Inflammatory macrophage treated with lipopolysaccharide for 4 hours (primary cell): Measurements from ENCODE around the gene AP4M1.

Experiments used
- DNase-seq: peaks from one replicate; pipeline ENCODE4 v3.0.0-alpha.2; 2020

AP4M1 gene, protein sequence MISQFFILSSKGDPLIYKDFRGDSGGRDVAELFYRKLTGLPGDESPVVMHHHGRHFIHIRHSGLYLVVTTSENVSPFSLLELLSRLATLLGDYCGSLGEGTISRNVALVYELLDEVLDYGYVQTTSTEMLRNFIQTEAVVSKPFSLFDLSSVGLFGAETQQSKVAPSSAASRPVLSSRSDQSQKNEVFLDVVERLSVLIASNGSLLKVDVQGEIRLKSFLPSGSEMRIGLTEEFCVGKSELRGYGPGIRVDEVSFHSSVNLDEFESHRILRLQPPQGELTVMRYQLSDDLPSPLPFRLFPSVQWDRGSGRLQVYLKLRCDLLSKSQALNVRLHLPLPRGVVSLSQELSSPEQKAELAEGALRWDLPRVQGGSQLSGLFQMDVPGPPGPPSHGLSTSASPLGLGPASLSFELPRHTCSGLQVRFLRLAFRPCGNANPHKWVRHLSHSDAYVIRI

DNA sequence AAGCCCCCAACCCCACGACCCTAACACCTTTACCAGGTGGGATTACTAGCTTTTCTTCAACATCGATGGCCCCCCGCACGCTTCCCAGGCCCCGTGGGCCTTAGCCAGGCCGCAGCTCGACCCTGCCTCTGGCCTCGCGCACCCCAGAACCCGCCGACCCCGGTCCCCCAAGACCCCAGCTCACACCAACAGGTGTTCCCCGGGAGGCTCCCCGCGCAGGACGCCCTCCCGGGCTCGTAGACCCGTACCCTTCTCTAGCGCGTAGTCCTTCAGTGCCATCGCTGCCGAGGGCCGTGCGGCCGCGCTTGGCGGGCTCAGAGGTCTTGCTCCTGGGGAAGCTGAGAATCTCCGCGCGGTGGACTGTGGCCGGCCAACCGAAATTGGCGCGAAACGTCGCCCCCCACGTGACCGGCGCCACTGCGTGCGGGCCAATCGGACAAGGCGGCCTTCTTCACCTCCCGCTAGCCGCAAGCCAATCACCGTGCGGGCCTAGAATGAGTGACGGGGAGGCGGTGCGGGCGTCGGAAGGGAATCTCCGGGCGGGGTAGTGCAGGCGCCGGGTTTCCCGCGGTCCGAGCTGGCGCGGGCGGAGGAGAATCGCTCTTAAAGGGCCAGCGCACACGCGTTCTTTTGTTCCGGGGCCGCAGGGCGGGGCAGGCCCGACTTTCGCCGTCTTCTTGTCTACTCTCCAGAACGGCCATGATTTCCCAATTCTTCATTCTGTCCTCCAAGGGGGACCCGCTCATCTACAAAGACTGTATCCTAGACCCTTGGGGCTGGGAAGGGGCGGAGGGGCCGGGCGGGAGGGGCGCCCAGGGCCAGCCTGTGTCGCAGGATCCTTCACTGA is at the start of gene AP4M1, which contains the start of gene MCM7:
AP4M1 (plus strand) TSS at position 628 of the 847 bp plus-strand sequence; CDS start at position 700, 72 bp downstream.
MCM7 (minus strand) TSS at position 382 of the 847 bp plus-strand sequence; CDS start at position 279, 103 bp downstream.
- DNase-seq, result peak; percentile 99

DNA sequence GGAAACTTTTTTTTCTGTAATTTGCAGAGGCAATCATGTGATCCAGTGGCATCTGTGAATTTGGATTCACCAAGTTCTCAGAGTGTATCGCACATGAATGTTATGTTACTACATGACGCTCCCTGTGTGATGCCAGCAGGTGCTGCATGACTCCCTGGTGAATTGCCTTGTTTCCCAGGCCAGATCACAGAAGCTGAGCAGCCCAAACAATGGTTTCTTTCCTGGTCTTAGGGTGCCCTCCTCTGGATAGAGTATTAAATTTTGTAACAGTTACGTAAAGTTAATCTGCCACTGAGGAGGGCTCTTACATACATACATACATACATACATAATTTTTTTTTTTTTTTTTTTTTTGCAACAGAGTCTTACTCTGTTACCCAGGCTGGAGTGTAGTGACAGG is 48.2 kb upstream of the AP4M1 start:
- peak; percentile 61 for DNase-seq

DNA sequence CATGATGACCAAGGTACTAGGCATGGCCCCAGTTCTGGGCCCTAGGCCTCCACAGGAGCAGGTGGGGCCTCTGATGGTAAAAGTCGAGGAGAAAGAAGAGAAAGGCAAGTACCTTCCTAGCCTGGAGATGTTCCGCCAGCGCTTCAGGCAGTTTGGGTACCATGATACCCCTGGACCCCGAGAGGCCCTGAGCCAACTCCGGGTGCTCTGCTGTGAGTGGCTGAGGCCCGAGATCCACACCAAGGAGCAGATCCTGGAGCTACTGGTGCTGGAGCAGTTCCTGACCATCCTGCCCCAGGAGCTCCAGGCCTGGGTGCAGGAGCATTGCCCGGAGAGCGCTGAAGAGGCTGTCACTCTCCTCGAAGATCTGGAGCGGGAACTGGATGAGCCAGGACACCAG is 44.4 kb upstream of the AP4M1 start:
- no peak for DNase-seq

DNA sequence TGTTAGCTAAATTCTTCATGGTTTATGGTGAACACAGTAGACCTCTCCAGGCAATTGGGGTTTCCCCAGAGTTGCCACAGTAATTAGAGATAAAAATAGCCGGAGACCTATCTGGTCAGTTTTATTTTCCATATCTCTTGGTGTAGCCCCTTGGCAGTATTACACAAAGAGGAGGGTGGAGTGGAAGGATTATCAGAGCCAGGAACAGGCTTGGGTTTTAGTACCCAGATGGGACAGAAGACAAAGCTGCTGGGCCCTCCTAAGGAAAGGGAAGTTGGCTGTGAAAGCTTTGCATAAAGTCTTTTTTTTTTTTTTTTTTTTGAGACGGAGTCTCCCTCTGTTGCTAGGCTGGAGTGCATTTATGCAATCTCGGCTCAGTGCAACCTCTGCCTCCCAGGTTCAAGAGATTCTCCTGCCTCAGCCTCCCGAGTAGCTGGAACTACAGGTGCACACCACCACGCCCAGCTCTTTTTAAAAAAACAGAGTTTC is 42.1 kb upstream of the AP4M1 start:
- DNase-seq, result peak; percentile 2

DNA sequence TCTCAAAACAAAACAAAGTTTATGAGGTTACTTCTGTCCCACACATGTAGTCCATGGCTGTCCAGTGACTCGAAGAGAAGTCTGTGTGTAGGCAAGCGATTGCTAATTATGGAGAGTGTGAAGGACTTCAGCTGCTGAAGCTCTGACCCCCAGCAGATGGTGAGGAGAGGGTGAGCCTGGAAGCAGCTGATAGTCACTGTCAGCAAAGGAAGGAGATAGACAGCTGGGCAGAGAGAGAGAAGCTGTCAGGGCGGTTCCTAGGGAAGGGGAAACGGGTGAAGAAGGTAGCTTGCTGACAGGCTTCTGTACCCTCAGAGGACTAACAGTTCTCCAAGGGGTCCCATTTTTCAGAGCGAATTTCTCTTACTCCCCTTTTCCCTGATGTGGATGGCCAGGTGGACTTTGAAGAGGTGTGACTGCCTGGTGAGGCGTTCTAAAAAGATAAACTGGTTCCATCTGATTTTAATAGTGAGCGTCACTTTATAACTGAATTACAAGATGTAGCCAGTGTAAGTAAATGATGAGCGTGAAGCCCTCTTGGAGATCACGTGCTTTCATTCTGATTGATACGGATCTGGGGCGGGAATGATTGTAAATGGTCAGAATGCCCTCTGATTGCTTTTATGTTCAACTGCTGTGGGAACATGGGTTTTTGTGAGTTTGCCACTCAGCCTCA is 39.8 kb upstream of the AP4M1 start:
- DNase-seq, result no peak

DNA sequence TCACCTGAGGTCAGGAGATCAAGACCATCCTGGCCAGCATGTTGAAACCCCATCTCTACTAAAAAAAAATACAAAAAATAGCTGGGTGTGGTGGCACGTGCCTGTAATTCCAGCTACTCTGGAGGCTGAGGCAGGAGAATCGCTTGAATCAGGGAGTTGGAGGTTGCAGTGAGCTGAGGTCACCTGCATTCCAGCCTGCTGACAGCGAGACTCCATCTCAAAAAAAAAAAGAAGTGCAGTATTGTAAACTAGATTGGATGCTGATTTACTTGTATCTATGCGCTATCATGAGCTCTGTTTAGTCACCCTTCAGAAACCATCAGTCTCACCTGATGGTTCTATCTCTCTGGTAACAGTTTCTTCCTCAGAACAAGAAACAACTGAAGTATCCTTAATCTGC is 38.1 kb upstream of the AP4M1 start:
- no peak for DNase-seq

DNA sequence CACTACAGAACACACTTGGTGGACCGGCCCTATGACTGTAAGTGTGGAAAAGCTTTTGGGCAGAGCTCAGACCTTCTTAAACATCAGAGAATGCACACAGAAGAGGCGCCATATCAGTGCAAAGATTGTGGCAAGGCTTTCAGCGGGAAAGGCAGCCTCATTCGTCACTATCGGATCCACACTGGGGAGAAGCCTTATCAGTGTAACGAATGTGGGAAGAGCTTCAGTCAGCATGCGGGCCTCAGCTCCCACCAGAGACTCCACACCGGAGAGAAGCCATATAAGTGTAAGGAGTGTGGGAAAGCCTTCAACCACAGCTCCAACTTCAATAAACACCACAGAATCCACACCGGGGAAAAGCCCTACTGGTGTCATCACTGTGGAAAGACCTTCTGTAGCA is 37.3 kb upstream of the AP4M1 start:
- DNase-seq, result no peak

DNA sequence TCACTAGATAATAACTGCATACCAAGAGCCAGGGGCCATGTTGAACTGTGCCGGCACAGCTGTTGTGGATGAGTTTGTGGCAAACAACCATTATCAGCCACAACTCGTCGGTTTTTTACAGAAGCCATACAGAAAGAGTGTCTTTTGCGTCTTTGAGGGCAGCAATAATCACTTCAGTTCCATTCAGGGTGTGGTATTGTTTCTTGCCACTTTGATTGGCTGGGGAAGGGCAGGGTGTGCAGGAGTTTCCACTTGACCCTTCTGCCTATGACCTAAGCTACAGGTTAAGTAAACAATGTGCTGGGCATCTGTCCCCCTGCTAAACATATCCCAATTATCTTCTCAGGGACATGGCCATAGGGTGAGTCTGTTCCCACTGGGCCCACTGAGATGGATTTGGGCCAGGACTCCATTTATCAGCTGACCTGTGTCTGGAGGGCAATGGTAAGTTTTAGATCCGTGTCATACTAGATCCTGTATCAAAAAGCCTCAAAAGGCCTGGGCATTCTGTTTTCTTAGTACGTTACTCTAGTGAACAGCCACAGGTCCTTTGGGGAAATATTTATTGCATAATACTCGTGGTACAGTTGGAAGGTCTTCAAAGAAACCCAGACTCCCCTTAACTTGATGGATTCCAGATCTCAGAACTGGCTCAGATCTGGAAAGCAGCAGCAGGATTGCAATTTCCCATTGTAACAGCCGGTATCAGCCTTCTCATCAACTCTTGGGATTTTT is 35.8 kb upstream of the AP4M1 start:
- no peak for DNase-seq

DNA sequence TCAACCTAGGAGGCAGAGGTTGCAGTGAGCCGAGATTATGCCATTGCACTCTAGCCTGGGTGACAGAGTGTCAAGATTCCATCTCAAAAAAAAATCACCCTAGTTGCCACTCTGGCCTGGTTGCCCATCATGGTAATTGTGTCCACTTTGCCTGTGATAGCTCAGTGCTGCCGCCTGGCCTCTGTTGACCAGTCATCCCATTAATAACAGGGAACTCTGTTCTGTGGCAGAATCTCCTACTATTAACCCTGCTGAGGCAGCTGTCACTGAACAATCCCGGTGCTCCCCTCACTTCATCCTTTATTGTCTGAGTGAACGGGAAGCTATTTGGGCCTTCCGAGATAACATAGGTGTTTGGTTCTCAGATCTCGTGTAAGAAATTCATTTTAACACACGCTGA is 34.5 kb upstream of the AP4M1 start:
- DNase-seq, result no peak

DNA sequence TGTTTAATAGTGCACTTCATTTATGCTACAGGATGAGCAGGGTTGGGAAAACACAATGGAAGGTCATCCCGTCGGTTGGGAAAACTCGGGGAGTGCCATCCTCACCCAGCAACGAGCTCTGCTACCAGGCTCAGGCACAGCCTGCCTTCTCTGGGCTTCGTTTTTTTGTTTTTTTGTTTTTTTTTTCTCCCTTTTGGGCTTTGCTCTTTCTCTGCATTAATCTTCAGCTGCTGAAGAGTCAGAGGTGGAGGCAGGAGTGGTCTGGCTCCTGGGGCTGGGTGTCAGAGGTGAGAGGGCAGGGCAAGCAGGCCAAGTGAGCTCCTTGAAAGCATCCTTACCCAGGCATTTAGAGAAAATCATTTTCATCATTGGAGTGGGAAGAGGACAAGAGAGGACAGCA is 31.5 kb upstream of the AP4M1 start:
- no peak for DNase-seq

DNA sequence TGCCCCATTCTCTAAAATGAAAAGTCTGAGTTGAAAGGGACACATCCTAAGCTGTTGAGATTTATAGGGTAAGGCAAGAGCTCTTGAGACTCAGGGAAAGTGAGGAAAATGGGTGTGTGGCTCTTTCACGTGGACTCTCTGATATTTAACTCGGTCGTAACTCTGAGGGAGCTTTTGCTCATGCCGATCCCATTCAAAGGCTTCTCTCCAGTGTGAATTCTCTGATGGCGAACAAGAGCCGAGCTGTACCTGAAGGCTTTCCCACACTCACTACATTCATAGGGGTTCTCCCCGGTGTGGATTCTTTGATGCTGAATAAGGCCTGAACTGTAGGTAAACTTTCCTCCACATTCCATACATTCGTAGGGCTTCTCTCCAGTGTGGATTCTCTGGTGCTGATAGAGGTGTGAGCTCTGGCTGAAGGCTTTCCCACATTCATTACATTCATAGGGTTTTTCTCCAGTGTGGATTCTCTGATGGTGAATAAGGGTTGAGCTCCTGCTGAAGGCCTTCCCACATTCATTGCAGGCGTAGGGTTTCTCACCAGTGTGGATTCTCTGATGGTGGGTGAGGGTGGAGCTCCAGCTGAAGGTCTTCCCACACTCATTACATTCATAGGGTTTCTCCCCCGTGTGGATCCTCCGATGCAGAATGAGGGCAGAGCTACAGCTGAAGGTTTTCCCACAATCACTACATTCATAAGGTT is 30.3 kb upstream of the AP4M1 start:
- DNase-seq, result no peak

DNA sequence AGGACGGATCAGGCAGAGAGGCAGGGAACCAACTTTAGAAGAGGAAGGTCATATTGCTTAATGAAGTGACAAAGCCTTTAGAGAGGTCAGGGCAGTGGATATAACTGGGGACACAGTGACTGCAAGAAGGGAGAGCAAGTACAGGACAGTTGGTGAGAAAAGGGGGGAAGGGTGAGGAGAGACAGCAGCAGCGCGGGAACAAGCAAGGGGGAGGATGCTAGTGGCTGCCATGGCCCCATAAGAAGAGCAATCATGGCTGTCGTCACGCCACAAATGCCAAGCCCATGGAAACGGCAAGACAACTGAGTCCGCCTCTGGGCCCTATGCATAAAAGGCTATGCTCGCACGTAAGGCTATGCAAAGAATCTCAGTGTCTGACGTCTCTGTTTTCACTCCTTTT is 29.0 kb upstream of the AP4M1 start:
- no peak for DNase-seq

DNA sequence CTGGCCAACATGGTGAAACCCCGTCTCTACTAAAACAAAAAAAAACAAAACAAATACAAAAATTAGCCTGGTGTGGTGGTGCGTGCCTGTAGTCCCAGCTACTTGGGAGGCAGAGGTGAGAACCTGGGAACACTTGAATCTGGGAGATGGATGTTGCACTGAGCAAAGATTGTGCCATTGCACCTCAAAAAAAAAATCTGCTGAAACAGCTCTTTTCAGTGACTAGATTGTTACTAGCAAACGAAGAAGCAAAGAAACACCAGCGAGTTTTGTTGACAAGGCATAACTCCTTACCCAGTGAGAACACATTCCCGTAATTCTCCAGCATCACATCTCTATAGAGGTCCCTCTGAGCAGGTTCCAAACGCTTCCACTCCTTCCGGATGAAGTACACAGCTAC is 26.6 kb upstream of the AP4M1 start:
- no peak for DNase-seq

DNA sequence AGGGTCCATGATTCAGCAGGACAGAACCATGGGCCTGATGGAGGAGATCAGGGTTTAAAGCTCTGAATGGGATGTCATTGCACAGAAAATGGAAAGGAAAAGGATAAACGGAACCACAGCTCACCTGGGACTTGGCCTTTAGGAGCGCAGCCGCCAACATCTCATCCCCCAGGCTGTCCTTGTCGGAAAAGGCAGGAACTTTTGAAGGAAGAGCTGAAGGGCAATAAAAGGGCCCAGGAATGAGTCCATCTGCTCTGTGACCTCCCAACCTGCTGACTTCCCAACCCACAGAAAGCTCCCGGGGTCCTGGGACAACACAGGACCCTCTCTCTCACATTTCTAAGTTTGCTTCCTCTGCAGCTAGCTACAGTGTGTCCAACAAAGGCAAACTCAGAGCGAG is 26.0 kb upstream of the AP4M1 start:
- no peak for DNase-seq

DNA sequence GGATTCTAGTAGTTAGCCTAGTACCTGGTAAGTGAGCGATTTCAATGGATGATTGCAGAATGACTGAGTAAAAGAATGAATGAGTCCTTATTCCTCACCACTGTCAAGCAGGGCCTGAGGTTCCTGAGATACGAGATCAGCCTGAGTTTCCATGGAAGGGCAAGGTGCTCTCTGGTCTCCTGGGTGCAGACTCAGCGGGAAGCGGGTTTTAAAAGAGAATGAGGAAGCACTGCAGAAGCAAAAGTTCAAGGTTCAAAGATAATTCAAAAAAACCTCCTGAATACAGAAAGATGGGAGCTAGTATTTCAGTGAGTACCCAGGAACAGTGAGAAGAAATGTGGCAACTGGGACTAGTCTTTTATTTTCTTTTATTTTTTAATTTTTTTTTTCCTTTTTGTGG is 24.2 kb upstream of the AP4M1 start:
- no peak for DNase-seq

DNA sequence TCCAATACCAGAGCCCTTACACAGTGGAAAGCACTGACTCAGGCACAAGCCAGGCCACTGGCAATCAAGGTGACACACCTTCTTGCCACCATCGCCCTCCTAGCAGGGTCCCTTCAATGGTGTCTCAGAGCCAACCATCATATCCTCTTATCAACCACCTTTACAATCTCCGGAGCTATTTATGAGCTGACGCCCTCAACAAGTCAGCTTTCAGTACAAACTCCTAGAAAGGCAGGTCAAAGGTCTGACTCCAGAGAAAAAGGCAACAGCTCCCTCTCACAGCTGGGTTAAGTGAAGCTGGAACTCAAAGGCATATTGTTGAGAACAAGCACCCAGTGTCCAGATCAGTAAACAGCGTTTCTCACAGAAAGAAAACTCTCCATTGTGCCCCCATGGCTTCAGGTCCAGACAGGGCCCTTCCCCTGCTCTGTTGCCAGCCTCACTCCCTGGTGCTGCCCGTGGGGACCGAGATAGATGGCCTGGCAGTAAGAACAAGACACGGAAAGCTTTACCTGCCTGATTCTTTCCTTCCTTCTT is 22.4 kb upstream of the AP4M1 start:
- no peak for DNase-seq

DNA sequence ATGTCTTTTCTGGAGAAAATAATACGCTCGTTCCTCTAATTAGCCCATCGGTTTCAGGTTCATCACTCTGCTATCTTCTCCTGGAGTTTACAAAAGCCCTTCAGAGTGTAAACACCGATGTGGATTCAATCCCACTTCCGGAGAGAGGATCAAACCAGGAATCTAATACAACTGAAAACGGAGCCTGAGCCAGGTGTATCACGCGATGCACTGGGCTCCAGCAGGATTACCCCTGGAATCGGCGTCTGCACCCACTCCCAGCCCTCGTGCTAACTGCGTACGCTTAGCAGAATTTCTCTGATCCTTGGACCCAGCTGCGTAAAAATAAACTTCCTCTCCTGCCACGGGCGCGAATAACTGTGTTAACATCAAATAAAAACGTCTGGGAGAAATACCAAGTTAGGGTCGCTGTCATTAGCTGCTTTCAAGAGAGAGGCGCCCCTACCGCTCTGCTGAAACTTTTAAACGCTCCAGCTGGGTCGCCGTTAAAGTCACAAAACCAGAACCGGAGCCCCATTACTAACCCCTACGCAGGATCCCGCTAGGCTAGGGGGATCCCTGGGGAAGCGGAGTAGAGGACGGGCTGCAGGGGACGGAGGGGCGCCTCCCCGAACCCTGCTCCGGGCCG is 20.4 kb upstream of the AP4M1 start:
- DNase-seq, result peak; percentile 19

DNA sequence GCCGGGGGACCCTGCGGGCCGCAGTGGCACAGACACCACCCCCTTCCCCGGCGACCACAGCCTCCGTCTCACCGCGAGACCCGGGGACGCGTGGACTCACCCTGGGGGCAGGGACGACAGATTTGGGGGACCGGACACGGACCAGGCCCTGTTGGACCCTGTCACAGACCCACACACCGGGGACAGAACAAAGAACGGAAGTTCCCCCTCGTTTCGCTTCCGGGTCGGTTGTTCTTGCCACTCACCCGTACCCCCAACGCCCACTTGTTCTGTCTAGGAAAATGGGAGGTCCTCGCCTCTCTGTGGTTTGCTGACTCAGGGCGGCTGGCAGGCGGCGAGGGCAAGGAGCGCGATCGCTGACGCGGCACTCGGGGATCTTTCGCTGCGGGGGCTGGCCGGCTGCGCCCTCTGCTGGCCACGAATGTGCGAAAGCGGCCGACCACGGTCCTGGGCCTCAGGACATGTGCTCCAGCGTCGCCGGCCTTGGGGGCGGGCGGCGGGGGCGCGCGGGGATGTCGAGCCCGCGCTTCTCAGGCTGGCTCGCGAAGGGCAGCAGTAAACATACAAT is 19.8 kb upstream of the AP4M1 start, which contains the start of gene ZNF3:
ZNF3 (minus strand) TSS at position 189 of the 568 bp plus-strand sequence. CDS start 4,366 bp downstream, outside the sequence.
- peak; percentile 99 for DNase-seq

DNA sequence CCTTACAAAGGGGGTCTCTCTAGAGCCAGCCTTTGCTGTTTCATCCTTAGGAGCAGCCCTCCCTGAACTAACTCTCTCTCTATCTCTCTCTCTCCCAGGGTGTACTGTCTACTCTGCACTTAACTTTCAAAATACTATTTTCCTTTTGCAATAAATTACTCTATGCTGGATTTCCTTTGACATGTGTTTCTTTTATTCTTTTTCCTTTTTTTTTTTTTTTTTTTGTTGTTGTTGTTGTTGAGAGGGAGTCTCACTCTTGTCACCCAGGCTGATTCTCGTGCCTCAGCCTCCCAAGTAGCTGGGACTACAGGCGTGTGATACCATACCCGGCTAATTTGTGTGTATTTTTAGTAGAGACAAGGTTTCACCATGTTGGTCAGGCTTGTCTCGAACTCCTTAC is 18.5 kb upstream of the AP4M1 start:
- no peak for DNase-seq

DNA sequence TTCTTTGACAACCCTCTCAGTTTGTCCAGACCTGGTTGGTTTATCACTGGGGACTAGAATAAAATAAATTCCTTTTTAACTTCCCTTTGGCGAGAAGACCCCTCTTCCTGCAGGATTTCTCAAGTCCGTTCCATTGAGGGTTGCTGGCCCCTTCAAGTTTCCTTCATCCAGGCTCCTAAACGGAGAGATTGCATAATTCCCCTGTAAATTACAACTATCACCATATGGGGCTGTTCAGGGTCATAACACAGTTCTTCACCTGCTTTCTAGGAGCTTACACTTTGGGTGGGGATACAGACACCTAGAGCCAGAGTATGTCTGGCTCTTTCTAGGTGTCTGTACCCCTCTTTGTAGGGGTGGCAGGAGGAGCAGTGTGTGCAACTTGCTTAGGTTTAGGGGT is 15.9 kb upstream of the AP4M1 start:
- no peak for DNase-seq
